ENCODE measurements around the gene CFAP20. TPM values are rescaled to one million over a fixed set of nuclear protein-coding genes. Genes with fewer than 3 reads are reported as not detected.

Gene CFAP20
- total and polyA plus RNA-seq, 2 experiments from 2014 or later, result 61.1 to 81.7 TPM

- Mint-ChIP-seq H3K36me3 (ENCODE audit: low read depth) (peaks cover 54% of the 10 kb centered on the region), H3K4me1 (no peaks in the 10 kb centered on the region), H3K27ac (no peak overlapping the region), H3K27me3 (ENCODE audit: insufficient read depth, low read depth, poor library complexity) (no peaks in the 10 kb centered on the region), H3K4me3 (no peak overlapping the region), H3K9me3 (no peaks in the 10 kb centered on the region)
- peaks cover 31% of the 10 kb centered on the region; the same call in 1 of the 2 replicates for H3K79me2 ChIP-seq (replicated peaks; ENCODE audit: insufficient read depth)
- DNase-seq (ENCODE audit: low spot score), result no peak
- H3K4me1 ChIP-seq (ENCODE audit: insufficient read depth), result no peaks in the 10 kb centered on the region
- no peak overlapping the region for H3K4me2 ChIP-seq
- no peaks in the 10 kb centered on the region for H3K9me2 ChIP-seq (ENCODE audit: insufficient read depth)
- no peak overlapping the region for H2AFZ ChIP-seq
- H3K4me3 ChIP-seq, result no peak overlapping the region
- H3F3A ChIP-seq (replicated peaks; ENCODE audit: low read depth), result no peaks in the 10 kb centered on the region
- H3K27ac ChIP-seq (ENCODE audit: low read depth), result no peak overlapping the region
- no peaks in the 10 kb centered on the region for H3K27me3 ChIP-seq (ENCODE audit: insufficient read depth)
- peaks cover 9% of the 10 kb centered on the region; the same call in 1 of the 2 replicates for H4K20me1 ChIP-seq (replicated peaks; ENCODE audit: insufficient read depth)
- no peak for TF ChIP-seq CTCF (conservative IDR thresholded peaks at IDR 0.05; ENCODE audit: low read depth in 2 of 2)
- no peak for ATAC-seq
- peaks cover 9% of the 10 kb centered on the region; the same call in 1 of the 2 replicates for H3K36me3 ChIP-seq (ENCODE audit: insufficient read depth)
Measured at GRCh38 chr16:58177353-58177710, 48.2 kb upstream of the CFAP20 start.

- no peaks in the 10 kb centered on the region for H3K4me1 Mint-ChIP-seq
- peaks cover 9% of the 10 kb centered on the region; the same call in 1 of the 2 replicates for H4K20me1 ChIP-seq (replicated peaks; ENCODE audit: insufficient read depth)
- TF ChIP-seq ZNF114 (CRISPR knock-in tag; IDR thresholded peaks at IDR 0.05) (no peak), JUNB (IDR thresholded peaks at IDR 0.05; ENCODE audit: unreplicated experiment) (no peak), ZNF331 (CRISPR knock-in tag; IDR thresholded peaks at IDR 0.05; ENCODE audit: low read depth) (no peak), POLR2AphosphoS5 (IDR thresholded peaks at IDR 0.05; ENCODE audit: low read depth) (no peak), NANOG (IDR thresholded peaks at IDR 0.05; ENCODE audit: borderline replicate concordance) (no peak), REST (IDR thresholded peaks at IDR 0.05; ENCODE audit: unreplicated experiment) (no peak), ETS1 (IDR thresholded peaks at IDR 0.05) (no peak), CREB1 (CRISPR knock-in tag; IDR thresholded peaks at IDR 0.05; ENCODE audit: low read depth) (no peak)
- peaks cover 54% of the 10 kb centered on the region for H3K36me3 Mint-ChIP-seq (ENCODE audit: low read depth)
- no peak overlapping the region for H2AFZ ChIP-seq
- no peaks in the 10 kb centered on the region for H3F3A ChIP-seq (replicated peaks; ENCODE audit: low read depth)
- no peak overlapping the region for H3K4me3 ChIP-seq
- ATAC-seq (no peak), DNase-seq (ENCODE audit: low spot score) (no peak)
- no peak overlapping the region for H3K4me2 ChIP-seq
- no peaks in the 10 kb centered on the region for H3K9me2 ChIP-seq (ENCODE audit: insufficient read depth)
- peak overlapping the region; percentile 4; the same call in 1 of the 2 replicates for H3K27ac Mint-ChIP-seq
- H3K4me1 ChIP-seq (ENCODE audit: insufficient read depth), result no peaks in the 10 kb centered on the region
- no peak overlapping the region for H3K4me3 Mint-ChIP-seq
- H3K27me3 ChIP-seq (ENCODE audit: insufficient read depth), result no peaks in the 10 kb centered on the region
- H3K36me3 ChIP-seq (ENCODE audit: insufficient read depth), result peaks cover 9% of the 10 kb centered on the region; the same call in 1 of the 2 replicates
- H3K79me2 ChIP-seq (replicated peaks; ENCODE audit: insufficient read depth), result peaks cover 31% of the 10 kb centered on the region; the same call in 1 of the 2 replicates
- no peaks in the 10 kb centered on the region for H3K27me3 Mint-ChIP-seq (ENCODE audit: insufficient read depth, low read depth, poor library complexity)
- no peaks in the 10 kb centered on the region for H3K9me3 Mint-ChIP-seq
- H3K27ac ChIP-seq (ENCODE audit: low read depth), result no peak overlapping the region
Measured at GRCh38 chr16:58176608-58177352, 47.6 kb upstream of the CFAP20 start.

Data from GM23338 (cell line).